ENCODE data around the gene LRP1B. TPM values are rescaled to one million over a fixed set of nuclear protein-coding genes. Genes with fewer than 3 reads are reported as not detected.

LRP1B gene
- total RNA-seq, 3 donors from 2014 or later = 2.3 to 29.8 (median 21.8) TPM

GRCh38 chr2:141633132-141633531 lies 497.7 kb downstream of the LRP1B start:
- no peak for TF ChIP-seq POLR2AphosphoS5 (IDR thresholded peaks at IDR 0.05)
- H3K27ac ChIP-seq = no peak overlapping the region
- H3K27me3 ChIP-seq = no peaks in the 10 kb centered on the region
- H3K9me3 ChIP-seq = no peaks in the 10 kb centered on the region
- H3K4me1 ChIP-seq = no peaks in the 10 kb centered on the region
- intact Hi-C loops (cut with DNase I; ENCODE audit: low total_unique reads) = no loop called here
- no peak for DNase-seq (ENCODE audit: low spot score in 2 of 2)
- H3K4me3 ChIP-seq = no peak overlapping the region
- no peaks in the 10 kb centered on the region for H3K36me3 ChIP-seq

- H3K36me3 ChIP-seq = no peaks in the 10 kb centered on the region
- DNase-seq (ENCODE audit: low spot score in 2 of 2) = no peak
- H3K4me3 ChIP-seq = no peak overlapping the region
- TF ChIP-seq POLR2A (IDR thresholded peaks at IDR 0.05) (no peak), CTCF (IDR thresholded peaks at IDR 0.05) (no peak), POLR2AphosphoS5 (IDR thresholded peaks at IDR 0.05) (no peak)
- no peaks in the 10 kb centered on the region for H3K9me3 ChIP-seq
- no peaks in the 10 kb centered on the region for H3K4me1 ChIP-seq
- H3K27ac ChIP-seq = no peak overlapping the region
- no peaks in the 10 kb centered on the region for H3K27me3 ChIP-seq
- intact Hi-C loops (cut with DNase I; ENCODE audit: low total_unique reads) = no loop called here
Measured at GRCh38 chr2:141630407-141630930, 500.3 kb downstream of the LRP1B start.

- Histone ChIP-seq H3K27me3 (no peaks in the 10 kb centered on the region), H3K27ac (no peak overlapping the region), H3K4me1 (no peaks in the 10 kb centered on the region), H3K36me3 (no peaks in the 10 kb centered on the region), H3K9me3 (no peaks in the 10 kb centered on the region), H3K4me3 (no peak overlapping the region)
- TF ChIP-seq POLR2AphosphoS5 (IDR thresholded peaks at IDR 0.05) = no peak
- no peak for TF ChIP-seq POLR2A (IDR thresholded peaks at IDR 0.05)
- no peak for TF ChIP-seq CTCF (IDR thresholded peaks at IDR 0.05)
- no peak for DNase-seq (ENCODE audit: low spot score in 2 of 2)
- intact Hi-C loops (cut with DNase I; ENCODE audit: low total_unique reads) = loop anchor here (5.0 kb wide), 1 partner anchor 627 kb away; no protein-coding TSS in a partner anchor
Measured at GRCh38 chr2:141620372-141620771, 510.4 kb downstream of the LRP1B start.

- intact Hi-C loops (cut with DNase I; ENCODE audit: low total_unique reads) = no loop called here
- DNase-seq (ENCODE audit: low spot score in 2 of 2) = no peak
- no peak overlapping the region for H3K4me3 ChIP-seq
- H3K27me3 ChIP-seq = no peaks in the 10 kb centered on the region
- TF ChIP-seq CTCF (IDR thresholded peaks at IDR 0.05) (no peak), POLR2AphosphoS5 (IDR thresholded peaks at IDR 0.05) (no peak), POLR2A (IDR thresholded peaks at IDR 0.05) (no peak)
- H3K9me3 ChIP-seq = no peaks in the 10 kb centered on the region
- H3K36me3 ChIP-seq = no peaks in the 10 kb centered on the region
- H3K27ac ChIP-seq = no peak overlapping the region
- no peaks in the 10 kb centered on the region for H3K4me1 ChIP-seq
Measured at GRCh38 chr2:141618457-141618856, 512.4 kb downstream of the LRP1B start.

- no peaks in the 10 kb centered on the region for H3K36me3 ChIP-seq
- no peaks in the 10 kb centered on the region for H3K9me3 ChIP-seq
- intact Hi-C loops (cut with DNase I; ENCODE audit: low total_unique reads) = loop anchor here (5.0 kb wide), 1 partner anchor 210 kb away; no protein-coding TSS in a partner anchor
- no peaks in the 10 kb centered on the region for H3K27me3 ChIP-seq
- no peak overlapping the region for H3K4me3 ChIP-seq
- TF ChIP-seq POLR2AphosphoS5 (IDR thresholded peaks at IDR 0.05) (no peak), POLR2A (IDR thresholded peaks at IDR 0.05) (no peak), CTCF (IDR thresholded peaks at IDR 0.05) (no peak)
- DNase-seq (ENCODE audit: low spot score in 2 of 2) = no peak
- no peak overlapping the region for H3K27ac ChIP-seq
- H3K4me1 ChIP-seq = no peaks in the 10 kb centered on the region
Measured at GRCh38 chr2:141611981-141612380, 518.8 kb downstream of the LRP1B start.

Measured in breast epithelium (tissue), 4 donors.